ENCODE measurements around the gene OR9I1. TPM values are rescaled to one million over a fixed set of nuclear protein-coding genes. Genes with fewer than 3 reads are reported as not detected.
A peak's percentile ranks its signal among the peaks of the same experiment; 100 is the strongest.

Gene OR9I1
- total RNA-seq (2021; ENCODE audit: unreplicated experiment) = not detected
- not detected for polyA plus RNA-seq (2012; ENCODE audit: insufficient read length)
- not detected for Bru-seq, nascent RNA
- percentile 8 among the genes with signal in this experiment for BruChase-seq, experiment 1, labeled RNA remaining after a 2-hour chase
- BruChase-seq, experiment 2, labeled RNA remaining after a 6-hour chase = not detected
- long read RNA-seq = 0 reads

- no peaks in the 10 kb centered on the region for H3K4me1 ChIP-seq (ENCODE audit: control insufficient read depth, insufficient read depth, low read length)
- ATAC-seq (no peak), DNase-seq (ENCODE audit: low read depth, low spot score) (no peak)
- in situ Hi-C loops (cut with HindIII; ENCODE audit: low pct_unique_long_range_greater_than_20kb, low sequenced_read_pairs) (no loop called here), intact Hi-C loops (cut with micrococcal nuclease; ENCODE audit: unreplicated experiment) (loop anchor here (10.0 kb wide), 1 partner anchor 61 kb away; no protein-coding TSS in a partner anchor)
- no TSS peak for BruUV-seq (replicated peaks)
- ChIA-PET CTCF (no interaction called here), POLR2A (no interaction called here)
- TF ChIP-seq CTCF (IDR thresholded peaks at IDR 0.05) = no peak
- H3K27me3 ChIP-seq (ENCODE audit: control insufficient read depth, insufficient read depth, low read length) = no peaks in the 10 kb centered on the region
- no peaks in the 10 kb centered on the region for H3K36me3 ChIP-seq (ENCODE audit: control insufficient read depth, insufficient read depth, low read length)
- no peak within 1 kb of the TSS for H3K4me3 ChIP-seq (ENCODE audit: low read depth in 2 of 2, low read length in 2 of 2)
- H3K27ac ChIP-seq (ENCODE audit: low read length) = no peak within 1 kb of the TSS
- H3K9me3 ChIP-seq (ENCODE audit: control insufficient read depth, insufficient read depth, low read depth, low read length) = no peaks in the 10 kb centered on the region
Observed at GRCh38 chr11:58125469-58125868, at the start of gene OR9I1. Gene OR9I1 (minus strand): TSS chr11:58125530. CDS start chr11:58119444, 6,086 bp downstream.

- Histone ChIP-seq H3K27me3 (ENCODE audit: control insufficient read depth, insufficient read depth, low read length) (peaks cover 3% of the 10 kb centered on the region; the same call in 1 of the 2 replicates), H3K27ac (ENCODE audit: low read length) (no peak overlapping the region), H3K36me3 (ENCODE audit: control insufficient read depth, insufficient read depth, low read length) (no peaks in the 10 kb centered on the region), H3K4me3 (ENCODE audit: low read depth in 2 of 2, low read length in 2 of 2) (no peak overlapping the region), H3K4me1 (ENCODE audit: control insufficient read depth, insufficient read depth, low read length) (no peaks in the 10 kb centered on the region), H3K9me3 (ENCODE audit: control insufficient read depth, insufficient read depth, low read depth, low read length) (no peaks in the 10 kb centered on the region)
- CTCF ChIA-PET = no interaction called here
- POLR2A ChIA-PET = no interaction called here
- no peak for ATAC-seq
- intact Hi-C loops (cut with micrococcal nuclease; ENCODE audit: unreplicated experiment) (no loop called here), in situ Hi-C loops (cut with HindIII; ENCODE audit: low pct_unique_long_range_greater_than_20kb, low sequenced_read_pairs) (no loop called here)
- no TSS peak for BruUV-seq (replicated peaks)
- no peak for DNase-seq (ENCODE audit: low read depth, low spot score)
- TF ChIP-seq REST (IDR thresholded peaks at IDR 0.05; ENCODE audit: insufficient read depth in 1 of 2, low read depth in 2 of 2, low read length in 1 of 2) (no peak), CTCF (IDR thresholded peaks at IDR 0.05) (no peak), POLR2AphosphoS5 (IDR thresholded peaks at IDR 0.05; ENCODE audit: low read depth, low read length) (no peak), SIN3A (IDR thresholded peaks at IDR 0.05; ENCODE audit: borderline replicate concordance, insufficient read depth, low read depth, low read length) (no peak), TCF7L2 (IDR thresholded peaks at IDR 0.05; ENCODE audit: low read depth, low read length) (no peak)
Observed at GRCh38 chr11:58165504-58166106, 40.3 kb upstream of the OR9I1 start.

Measured in Panc1 (cell line).